Occipital lobe (tissue), 3 donors: ENCODE results near the gene GJA1. TPM values are rescaled to one million over a fixed set of nuclear protein-coding genes. Genes with fewer than 3 reads are reported as not detected.

Source experiments
- DNase-seq: peaks from one replicate; lab custom pipeline; 2025; lab: John Stamatoyannopoulos, UW
- small RNA-seq: library from RNA; depleted of rRNA; stranded (forward); fragments of <200 nt; gene quantifications from one replicate; pipeline ENCODE3, GENCODE V24; 2014
- total RNA-seq: library from RNA; depleted of rRNA; stranded (reverse); fragments of >200 nt; gene quantifications from one replicate; pipeline ENCODE4 v1.2.3, GENCODE V29; 2014

GJA1 gene
- total RNA-seq, 1 donor from 2014 or later: 87.7 TPM

GRCh38 chr6:121482751-121483150 lies 47.3 kb downstream of the GJA1 start:
- DNase-seq: no peak

- DNase-seq: no peak
These were observed 49.9 kb downstream of the GJA1 start for GRCh38 chr6:121485359-121485811.

DNA sequence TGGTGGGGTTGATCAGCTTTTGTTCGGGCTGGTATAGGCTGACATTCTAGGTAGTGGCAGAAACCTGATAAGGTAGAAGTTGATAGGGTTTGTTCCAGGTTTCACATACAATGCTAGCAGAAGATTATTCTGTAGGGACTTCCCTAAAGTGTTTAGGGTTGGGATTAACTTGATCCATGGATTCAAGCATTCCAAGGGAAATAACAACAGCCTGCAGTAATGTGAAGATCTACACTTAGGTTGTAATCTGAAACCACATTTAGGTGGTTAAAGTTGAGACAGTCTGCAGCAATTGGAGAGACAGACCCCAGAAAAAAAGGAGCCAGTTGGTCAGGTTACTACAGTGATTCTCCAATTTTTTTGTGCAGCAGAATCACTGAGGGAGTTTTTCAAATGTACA lies 56.1 kb downstream of the GJA1 start:
- no peak for DNase-seq

DNA sequence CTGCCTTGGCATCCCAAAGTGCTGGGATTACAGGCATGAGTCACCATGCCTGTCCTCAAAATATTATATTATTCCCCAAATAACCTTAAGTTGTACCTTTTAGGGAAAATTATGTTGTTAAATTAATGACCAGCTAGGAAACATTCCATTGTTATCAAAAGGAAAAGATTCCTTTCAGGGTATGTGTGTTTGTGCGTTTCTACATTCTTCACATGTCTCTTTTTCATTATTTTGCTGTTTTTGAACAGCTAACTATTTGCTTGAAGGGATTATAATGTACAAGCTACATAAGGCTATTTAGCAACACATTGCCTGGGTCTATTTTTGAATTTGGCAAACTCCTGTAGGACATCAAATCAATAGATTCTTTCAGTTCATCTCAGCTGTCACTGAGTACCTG lies 57.1 kb downstream of the GJA1 start:
- no peak for DNase-seq

- no peak for DNase-seq
These were observed 62.5 kb downstream of the GJA1 start for GRCh38 chr6:121497970-121498375.

DNA sequence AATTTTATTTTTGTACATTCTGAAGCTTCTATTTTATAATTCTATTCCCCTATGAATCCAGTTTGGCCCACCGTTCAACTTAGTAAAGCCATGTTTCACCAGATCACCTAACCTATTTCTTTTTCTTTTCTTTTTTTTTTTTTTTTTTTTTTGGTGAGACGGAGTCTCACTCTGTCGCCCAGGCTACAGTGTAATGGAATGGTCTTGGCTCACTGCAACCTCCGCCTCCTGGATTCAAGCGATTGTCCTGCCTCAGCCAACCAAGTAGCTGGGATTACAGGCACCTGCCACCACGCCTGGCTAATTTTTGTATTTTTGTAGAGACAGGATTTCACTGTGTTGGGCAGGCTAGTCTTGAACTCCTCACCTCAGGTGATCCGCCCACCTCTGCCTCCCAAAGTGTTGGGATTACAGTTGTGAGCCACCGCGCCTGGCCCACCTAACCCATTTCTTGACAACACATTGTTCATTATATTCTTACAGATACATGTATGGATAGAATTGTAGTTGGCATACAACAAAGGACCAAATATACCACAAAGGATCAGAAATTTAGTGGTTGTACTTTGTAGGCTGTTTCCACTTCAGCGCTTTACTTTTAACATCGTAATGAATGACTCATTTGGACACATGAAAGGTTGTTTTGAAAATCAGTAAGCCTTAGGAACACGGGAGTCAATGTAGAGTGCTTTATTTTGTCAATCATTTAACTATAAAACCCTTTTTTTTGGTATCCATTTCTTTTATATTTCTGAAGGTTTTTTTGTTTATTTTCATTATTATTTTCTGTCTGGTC lies 63.2 kb downstream of the GJA1 start:
- no peak for DNase-seq

Small RNAs within 50 kb of the gene (small RNA-seq; reads per million reads assigned to genes)
- not detected for gene RNU4-35P

Other genes starting within 250 kb of the GJA1 start
- gene TBC1D32, start 101.2 kb upstream of the GJA1 start, total RNA-seq: 48.4 TPM